ENCODE results near the gene GALNT16.
A peak's percentile ranks its signal among the peaks of the same experiment; 100 is the strongest.
"Not testable (repeated sequence)": the region's sequence is repeated elsewhere in the genome, so short reads cannot be mapped to it uniquely, and the experiment has no call there.

The GALNT16 gene

DNA sequence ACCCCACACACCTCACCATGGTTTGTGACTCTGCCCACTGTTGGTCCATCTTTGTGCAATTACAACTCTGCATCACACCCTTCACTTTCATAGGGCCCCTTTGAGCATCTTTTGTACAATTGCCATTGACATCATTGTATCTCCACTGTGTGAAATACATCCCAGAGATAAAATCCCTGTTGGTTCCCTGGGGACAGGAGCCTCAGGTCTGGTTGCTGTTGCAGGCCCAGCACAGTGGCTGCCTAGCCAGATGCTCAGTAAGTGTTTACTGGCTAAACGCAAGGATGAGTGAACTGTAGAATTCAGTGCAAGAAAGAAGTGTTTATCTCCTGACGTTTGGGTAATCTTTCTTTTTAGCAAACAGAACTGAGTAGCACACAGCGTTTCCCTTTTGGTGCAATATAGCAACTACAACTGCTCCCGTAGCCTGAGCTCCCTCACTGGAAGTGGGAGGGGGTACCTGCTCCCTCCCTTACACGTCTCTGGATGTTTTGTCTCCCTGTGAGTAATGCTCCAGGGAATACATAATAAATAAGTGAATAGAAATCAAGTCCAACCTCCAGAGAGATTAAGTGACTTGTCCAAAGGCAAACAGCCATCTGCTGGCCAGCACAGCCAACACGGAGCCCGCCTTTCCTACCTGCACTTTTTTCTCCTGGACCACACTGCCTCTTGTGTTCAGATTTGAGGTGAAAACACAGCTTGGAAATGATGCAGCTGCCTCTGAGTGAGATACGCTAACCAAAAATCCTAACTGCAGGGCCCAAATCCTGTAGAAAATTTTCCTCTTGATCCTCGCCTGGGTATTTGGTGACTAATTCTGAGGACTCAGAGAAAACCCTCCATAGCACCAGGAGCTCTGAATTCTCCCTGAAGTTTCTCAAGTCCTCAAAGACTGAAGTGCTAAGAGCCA, 27.4 kb downstream of the GALNT16 start:
- no peak for DNase-seq

DNA sequence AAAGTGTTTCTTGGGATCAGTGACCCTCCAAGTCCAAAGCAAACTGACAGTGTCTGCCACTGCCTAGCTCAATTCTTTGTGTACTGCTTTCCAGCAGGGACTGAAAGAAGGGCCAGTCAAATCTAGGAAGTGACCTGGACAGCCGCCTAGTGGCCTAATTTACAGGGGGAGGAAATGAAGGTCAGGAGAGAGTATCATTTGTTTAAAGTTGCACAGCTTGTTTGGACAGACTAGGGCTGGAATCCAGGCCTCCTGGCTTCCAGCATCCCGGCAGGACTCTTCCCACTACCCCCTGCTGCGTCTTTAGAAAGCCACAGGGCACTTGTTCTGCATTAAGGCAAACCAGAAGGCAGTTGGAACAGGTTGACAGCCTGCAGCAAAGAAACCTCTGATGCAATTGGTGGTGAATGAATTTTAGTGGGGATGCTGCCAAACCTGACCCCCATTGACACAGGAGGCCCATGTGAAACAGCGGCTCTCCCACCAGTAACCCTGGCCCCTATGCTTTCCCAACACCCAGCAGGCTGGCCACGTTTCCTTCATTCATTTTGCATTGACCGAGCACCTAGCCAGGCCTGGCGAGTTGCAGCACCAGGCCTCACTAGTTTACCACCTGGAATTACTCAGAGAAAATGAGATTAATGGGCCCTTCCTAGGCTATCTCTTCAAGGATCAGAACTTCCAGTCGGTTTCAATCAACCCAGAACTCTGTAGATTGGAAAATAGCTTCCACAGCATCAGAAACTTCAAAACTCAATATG, 28.2 kb downstream of the GALNT16 start:
- no peak for DNase-seq

DNA sequence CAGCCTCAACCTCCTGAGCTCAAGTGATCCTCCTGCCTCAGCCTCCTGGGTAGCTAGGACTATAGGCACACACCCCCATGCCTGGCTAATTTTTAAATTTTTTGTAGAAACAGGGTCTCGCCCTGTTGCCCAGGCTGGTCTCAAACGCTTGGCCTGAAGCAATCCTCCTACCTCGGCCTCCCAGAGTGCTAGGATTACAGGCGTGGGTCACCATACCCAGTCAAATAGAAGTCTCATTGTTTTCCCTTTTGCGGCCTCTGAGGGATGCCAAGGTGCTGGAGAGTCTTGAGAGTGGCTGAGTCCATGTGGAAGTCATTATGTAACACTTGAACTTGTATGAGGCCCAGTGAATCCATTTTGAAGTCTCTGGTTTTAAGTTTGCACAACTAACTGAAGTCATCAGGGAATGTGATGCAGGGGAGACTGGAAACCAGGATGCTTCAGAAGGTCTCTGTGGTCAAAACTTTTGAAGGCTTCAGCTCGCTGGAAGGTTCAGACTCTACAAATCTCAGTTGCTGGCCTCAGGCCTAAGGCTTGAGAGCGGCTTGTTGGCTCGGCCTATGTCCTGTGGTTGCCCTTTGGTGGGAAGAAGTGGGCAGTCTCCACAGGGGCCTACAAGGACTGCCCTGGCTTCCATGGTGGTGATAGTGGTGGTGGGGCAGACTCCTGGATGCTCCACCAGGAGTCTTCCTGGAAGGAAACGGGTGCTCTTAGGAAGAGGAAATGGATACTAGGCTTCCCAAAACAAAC, 29.2 kb downstream of the GALNT16 start:
- no peak for DNase-seq

DNA sequence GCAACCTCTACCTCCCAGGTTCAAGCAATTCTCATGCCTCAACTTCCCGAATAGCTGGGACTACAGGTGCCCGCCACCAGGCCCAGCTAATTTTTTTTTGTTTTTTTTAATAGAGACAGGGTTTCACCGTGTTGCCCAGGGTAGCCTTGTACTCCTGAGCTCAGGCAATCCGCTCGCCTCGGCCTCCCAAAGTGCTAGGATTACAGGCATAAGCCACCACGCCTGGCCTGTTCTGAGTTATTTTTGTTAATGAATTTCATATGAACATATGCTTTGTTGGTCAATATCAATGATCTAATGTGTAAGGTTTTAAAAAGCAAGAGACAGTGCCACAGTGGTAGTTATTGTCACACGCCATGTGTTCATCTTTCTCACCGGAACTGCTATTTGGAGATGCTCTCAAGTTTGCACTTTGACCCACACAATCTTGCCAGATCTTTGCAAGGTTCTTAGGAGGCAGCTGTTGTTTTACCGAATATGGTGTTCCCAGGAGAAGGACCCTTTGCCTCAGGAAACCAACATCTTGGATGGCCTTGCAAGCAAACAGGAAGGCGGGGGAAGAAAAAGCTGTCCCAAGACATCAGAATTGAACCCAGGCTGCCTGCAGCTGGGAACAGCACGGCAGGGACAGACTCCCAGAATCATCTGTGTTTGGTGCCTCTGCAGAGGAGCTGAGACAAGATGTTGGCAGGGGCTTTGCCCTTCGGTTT, 30.0 kb downstream of the GALNT16 start:
- DNase-seq = no peak

DNA sequence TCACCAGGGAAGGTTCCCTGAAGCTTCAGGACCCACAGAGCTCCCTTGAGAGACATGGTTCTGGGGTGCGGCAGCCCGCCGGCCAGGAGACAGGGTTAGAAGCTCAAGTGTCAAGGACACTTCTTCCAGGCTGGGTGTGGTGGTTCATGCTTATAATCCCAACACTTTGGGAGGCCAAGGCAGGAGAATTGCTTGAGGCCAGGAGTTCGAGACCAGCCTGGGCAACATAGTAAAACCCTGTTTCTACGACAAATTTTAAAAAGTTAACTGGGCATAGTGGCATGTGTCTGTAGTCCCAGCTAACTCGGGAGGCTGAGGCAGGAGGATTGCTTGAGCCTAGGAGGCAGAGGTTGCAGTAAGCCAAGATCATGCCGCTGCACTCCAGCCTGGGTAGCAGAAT, 30.9 kb downstream of the GALNT16 start:
- DNase-seq = not testable (repeated sequence)

DNA sequence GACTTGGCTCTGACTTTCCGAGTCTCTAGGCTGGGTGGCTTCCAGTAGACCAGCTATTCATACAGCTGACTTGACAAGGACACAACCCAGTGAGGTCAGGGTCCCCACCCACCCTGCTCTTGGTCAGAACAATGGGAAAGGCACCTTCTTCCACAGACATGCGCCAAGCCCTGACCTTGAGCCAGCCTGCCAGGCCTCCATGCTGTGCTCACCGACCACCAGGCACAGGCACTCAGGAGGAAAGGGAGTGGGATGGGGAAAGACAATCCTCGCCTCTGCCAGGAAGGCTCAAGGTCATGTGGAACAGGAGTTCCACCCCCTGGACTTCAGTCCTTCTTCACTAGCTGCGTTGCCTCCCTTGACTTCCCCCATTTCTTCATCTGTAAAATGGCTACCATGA, 31.4 kb downstream of the GALNT16 start:
- DNase-seq = no peak

DNA sequence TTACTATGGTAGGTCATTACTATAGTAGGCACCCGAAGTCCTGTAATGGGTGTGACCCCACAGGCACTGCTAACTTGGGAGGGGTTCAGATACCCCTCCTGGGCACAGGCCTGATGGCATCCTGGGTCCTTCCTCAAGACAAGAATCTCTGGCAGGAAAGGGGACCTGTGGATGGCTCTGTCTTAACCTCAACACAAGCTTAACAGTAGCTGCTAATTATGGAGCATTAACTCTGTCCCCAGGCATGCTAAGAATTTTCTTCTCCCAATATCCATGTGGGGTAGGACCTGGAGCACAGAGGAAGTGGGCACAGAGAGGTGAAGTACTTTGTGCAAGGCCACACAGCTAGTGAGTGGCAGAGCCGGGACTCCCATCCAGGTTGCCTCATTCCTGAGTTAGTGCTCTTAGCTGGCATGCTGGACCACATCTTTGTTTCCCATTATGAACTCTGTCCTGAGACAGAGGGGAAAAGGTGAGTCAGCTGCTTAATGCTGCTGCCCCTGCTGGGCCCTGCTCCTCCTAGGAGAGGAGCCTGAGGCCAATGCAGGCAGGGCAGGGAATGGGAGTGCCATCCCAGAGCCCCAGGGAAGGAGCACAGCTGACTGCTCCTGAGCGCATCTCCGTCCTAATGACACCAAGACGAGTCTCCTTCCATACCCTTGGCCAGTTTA, 32.1 kb downstream of the GALNT16 start:
- no peak for DNase-seq

DNA sequence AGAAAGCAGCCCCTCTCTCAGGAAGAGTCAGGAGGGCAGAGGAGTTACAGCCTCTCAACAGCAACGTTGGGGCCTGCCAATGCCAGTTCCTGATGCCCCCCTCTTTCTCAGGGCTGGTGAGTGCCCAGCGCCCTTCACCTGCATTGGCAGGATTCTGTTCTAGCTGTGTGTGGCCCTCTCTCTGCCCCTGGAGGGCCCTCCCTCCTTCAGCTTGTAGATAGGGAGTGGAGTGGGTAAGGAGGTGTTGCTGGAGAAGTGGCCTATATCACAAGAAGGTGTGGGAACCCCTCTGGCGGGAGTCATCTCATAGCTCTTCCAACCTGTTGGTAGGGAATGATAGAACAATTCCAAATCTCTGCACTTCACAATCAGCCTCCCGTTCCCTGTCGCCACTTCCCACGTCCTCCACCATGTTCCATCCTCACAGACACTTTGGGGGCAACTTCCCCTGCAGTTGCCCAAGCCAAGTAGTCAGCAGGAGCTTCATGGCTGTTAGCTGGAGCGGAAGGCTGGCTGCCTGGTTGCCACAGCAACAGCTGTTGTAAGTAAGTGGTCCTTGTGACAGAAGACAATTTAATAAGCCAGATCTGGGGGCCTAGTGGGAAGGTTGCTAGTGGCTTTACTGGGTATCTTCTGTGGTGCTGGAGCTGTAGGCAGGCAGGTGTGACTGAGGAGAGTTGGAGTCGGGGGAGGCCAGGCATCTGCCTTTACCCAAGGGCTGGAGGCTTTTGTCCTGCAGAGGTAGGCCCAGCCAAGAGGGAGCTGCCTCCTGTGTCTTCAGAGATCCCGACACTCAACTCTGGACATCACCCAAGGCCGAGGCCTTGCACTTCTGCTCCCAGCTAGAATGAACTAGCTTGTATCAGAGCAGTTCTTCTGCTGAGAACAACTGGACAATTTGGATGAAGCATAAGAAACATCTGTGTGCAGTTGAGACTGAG, 38.4 kb downstream of the GALNT16 start:
- DNase-seq = no peak

DNA sequence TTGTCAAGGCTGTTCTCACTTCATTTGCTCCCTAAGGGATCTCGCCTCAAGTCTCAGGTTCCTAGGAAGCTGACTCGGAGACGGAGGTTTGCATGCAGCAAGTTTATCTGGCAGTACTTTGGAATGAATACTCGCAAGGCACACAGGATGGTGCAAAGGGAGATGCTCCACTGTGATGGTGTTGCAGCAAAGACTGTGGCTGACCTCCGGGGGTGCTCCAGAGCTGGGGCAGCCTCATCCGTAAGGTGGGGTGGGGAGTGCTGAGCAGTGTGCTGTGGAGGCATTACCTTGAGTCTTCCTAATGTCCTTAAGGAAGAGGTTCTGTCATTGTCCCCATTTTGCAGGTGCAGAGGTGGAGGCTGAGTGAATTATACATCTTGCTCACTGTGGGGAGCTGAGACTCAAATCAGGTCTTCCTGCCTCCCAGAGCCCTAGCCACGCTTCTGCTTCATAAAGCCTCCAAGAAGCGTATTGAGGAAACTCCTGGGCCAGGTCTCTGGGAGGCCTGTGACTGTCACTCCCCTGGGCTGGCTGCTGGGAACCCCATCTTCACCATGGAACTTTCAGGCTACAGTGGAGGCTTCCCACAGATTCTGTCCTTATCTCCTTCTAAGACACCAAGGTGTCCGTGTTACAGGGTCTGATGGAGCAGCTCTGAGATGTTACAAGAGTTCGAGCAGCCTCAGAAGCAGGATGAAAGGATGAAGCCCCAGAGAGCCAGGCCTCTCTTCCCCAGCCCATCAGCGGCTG, 39.5 kb downstream of the GALNT16 start:
- DNase-seq = no peak

DNA sequence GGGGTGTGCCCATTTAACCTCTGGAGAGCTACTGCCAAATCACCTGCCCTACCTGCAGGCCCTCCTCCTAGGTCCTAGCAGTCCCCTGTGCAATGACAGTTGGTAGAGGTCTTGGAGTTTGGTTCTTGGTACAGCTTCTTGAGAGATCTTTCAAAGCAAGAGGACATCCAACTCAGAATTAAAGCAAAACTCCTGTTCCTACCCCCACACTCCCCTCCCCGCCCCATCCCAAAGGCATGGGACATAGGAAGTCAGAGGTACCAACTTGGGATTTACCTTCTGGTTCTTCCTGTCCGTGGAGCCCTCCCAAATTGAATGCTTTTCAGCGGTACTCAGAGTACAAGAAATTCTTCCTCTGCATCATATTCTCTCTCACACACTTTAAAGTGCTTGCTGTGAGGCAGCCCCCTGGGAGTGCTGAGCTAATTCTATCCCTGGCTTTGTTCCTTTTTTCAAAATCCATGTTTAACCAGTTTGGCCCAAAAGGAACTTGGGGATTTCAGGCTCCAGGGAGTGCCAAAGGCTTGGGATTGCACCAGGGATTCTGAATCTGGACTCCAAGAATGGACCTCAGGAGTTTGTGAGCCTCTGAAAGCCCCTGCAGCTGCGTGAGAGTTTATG, 40.8 kb downstream of the GALNT16 start:
- DNase-seq = no peak

DNA sequence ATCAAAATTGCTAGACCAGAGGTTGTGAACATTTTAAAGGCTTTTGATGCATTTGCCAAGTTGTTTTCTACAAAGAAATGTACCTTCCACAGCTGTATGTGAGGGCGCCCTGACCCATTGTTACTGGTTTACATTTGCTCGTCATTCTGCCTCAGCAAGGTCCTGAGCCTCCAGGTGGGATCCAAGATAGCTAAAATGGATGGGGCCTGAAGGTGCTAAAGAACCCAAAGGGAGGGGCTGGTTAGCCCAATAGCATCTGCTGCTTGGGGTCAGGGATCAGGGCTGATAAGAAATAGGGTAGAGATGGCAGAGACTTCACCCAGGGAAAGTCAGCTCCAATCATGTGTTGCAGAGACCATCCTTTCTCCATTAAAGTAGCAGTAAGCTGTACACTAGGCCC, 43.1 kb downstream of the GALNT16 start:
- no peak for DNase-seq

DNA sequence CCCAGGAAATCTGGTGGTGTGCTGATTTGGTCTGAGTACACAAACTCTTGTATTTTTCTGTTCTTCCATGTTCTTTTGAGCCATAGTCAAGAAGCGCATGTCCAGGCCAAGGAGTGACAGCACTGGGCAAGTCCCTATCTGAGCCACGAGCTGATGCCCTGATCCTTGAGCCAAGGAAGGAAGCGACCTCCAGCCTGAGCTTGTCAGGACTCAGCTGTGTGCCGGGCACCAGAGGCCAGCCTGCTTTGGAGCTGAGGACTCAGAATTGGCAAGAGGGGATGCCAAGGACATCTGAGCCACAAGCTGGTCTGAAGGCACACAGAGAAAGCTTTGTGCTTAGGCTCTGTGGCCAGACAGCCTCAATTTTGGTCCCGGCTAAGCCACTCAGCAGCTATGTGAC, 52.6 kb downstream of the GALNT16 start:
- no peak for DNase-seq

DNA sequence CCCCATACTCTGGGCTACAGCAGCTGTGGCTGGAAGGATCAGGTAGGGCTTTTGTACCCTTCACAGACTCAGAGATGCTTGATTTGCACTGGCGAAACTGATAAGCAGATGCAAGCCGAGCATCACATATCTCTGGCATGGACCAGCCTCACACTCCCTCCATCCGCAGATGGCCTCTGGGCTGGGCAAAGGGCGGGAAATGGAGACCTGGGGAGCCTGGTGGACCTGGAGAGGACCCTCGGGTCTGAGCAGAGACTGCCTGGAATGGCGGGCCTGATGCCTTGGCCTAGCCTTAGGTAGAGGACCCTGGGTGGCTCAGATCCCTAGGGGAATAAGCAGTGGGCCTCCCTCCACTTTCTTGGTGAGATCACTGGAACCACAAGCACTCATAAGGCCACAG, 53.2 kb downstream of the GALNT16 start:
- no peak for DNase-seq

DNA sequence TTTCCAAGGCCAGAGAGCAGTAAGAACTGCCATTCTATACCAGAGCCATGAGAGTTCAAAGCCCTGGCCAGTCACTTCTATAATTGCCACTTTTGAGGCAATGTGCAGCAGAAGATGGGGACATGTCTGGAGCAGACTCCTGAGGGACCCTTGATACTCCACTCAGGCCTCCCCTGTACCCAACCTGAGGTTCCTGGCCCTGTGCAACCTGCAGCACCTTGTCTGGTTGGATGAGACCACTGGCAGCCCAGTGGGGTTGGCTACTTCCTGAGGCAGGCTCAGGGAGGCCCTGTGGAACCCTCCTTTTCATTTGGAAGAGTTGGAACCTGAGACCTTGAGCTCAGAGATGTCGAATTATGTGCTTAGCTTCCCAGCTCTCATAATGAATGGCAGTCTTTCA, 54.4 kb downstream of the GALNT16 start:
- no peak for DNase-seq

DNA sequence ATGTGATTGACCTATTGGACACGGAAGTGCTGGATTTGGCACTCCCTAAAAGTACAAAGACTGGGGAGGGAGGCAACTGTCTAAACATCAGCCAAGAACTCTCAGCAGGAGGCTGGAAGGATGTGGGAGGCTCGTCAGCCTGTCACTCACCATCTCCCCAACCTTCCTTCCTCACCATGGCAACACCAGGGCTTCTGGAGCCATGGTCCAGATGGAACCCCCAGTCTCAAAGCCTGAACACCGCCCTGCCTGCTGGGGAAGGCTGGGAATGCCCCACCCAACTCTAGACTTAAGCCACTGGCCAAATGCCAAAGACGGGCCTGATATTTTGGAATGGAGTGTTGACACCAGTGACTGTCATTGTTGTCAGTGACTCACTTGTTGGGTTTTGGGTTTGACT, 55.3 kb downstream of the GALNT16 start:
- DNase-seq = peak; percentile 46

DNA sequence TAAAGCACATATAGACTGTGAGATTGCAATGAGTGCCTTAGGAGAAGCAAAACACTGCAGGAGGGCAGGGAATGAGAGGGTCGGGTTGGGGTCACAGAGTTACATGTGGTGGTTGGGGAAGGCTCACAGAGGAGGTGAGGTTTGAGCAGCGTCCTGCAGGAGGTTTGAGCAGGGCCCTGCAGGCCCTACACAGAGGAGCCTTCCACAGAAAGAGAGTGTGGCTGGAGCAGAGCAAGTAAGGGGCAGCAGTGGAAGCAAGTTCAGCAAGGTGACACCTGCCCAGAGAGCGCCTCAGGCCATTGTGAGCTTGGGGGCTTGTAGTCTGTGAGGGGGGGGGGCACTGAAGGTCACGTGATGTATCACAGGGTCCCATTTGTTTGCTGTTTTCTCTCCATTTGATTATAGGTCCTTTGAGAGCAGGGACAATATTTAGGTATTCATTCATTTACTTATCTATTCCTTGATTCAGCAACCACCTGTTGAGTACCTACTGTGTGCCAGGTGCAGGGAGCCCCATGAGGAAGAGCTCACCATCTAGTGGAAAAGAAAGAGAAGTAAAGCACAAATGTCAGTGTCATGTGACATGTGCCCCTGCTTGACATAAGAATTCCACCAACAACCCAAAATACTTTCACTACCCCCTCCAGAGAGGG, 56.6 kb downstream of the GALNT16 start:
- DNase-seq = no peak

DNA sequence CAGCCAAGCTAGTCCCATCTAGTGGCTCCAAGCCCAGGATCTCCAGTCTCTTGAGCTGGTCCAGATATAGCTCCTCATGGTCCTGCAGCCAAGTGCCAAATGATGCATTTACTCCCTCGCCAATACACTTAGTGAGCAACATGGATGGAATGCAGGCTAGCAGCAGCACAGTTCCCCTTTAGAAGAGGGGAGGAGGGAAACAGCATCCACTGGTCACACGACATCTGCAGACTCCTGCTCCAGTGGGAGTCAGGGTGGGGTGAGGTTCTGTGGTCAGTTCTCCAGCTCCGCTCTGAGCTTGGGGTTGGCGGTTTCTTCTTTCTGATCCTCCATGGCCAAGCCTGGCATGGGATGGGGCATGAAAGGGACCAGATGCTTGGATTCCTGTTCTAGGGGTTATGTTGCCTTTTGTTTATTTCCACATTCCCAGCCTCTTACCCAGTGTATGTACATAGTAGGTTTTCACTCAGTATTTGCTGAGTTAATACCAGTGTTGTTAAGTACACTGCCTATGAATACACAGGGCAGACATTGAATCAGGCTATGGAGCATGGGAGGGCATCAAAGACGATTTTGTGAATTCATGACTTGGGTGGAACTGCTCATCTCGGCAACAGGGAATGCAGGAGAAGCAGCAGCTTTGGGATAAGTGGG, 57.3 kb downstream of the GALNT16 start:
- no peak for DNase-seq

DNA sequence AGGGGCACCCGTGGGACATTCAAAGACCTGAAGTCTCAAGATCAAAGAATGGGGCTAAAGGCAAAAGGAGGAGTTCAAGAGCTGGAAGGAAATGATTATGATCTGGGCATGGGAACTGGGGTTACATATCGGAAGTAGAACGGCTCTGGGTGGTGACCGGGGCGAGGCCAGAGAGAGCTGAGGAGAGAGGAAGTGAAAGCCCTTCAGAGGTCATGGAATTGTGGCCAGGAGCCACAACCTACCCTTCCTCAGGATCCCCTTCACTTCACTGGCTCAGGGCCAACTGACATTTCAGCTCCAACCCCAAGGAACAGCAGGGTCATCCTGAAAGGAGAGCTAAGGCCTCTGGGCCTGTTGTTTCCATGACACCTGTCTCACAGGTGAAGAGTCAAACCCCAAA, 57.8 kb downstream of the GALNT16 start:
- no peak for DNase-seq

DNA sequence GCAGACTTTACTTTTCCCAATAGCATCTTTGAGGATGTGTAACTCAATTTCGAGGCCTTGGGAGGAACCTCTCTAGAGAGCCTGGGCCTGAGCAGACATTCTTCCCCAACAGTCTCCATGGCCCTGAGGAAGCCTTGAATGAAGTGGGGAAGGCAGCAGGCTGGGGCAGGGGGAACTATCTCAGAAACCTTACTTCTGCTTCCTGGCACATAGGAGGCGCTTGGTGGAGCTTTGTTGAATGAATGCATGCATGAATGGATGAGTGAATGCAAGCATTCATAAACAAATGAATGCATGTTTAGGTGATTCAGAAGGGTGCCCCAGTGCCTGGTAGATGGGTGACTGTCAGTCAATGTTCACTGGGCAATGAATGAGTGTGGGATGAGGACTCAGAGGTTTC, 58.3 kb downstream of the GALNT16 start:
- DNase-seq = no peak
